H9 (cell line): Measurements from ENCODE around the gene SPRR1A. TPM values are rescaled to one million over a fixed set of nuclear protein-coding genes. Genes with fewer than 3 reads are reported as not detected.

Experiments
- DNase-seq: peaks from one replicate; pipeline ENCODE4 v3.0.0-alpha.2; 2017
- H2AFZ ChIP-seq: one replicate; pipeline ENCODE4 v1.6.1; 2013; ENCODE audit warnings: mild to moderate bottlenecking, low read length, control low read depth, moderate library complexity
- H2AK5ac ChIP-seq: 2 replicates; pipeline ENCODE4 v1.6.1; 2013; ENCODE audit warnings: low read length, control low read depth, mixed read lengths; ENCODE audit not compliant: insufficient read length
- H2BK120ac ChIP-seq: one replicate; pipeline ENCODE4 v1.6.1; 2013; ENCODE audit warnings: low read depth, mild to moderate bottlenecking, low read length, control low read depth, inconsistent platforms; ENCODE audit not compliant: poor library complexity, severe bottlenecking
- H2BK12ac ChIP-seq: 2 replicates; pipeline ENCODE4 v1.6.1; 2013; ENCODE audit warnings: low read length, control low read depth, mixed read lengths, low read depth; ENCODE audit not compliant: insufficient read length
- H2BK15ac ChIP-seq: 2 replicates; pipeline ENCODE4 v1.6.1; 2013; ENCODE audit warnings: low read depth, low read length, control low read depth
- H2BK20ac ChIP-seq: one replicate; pipeline ENCODE4 v1.6.1; 2013; ENCODE audit warnings: low read depth, mild to moderate bottlenecking, low read length, control low read depth, inconsistent platforms; ENCODE audit not compliant: poor library complexity, severe bottlenecking
- H2BK5ac ChIP-seq: 2 replicates; pipeline ENCODE4 v1.6.1; 2013; ENCODE audit warnings: low read length, control low read depth, mixed read lengths; ENCODE audit not compliant: insufficient read length
- H3K14ac ChIP-seq: 2 replicates; pipeline ENCODE4 v1.6.1; 2013; ENCODE audit warnings: low read length, control low read depth; ENCODE audit not compliant: insufficient read depth
- H3K18ac ChIP-seq: 2 replicates; pipeline ENCODE4 v1.6.1; 2013; ENCODE audit warnings: low read depth, mild to moderate bottlenecking, mixed read lengths, low read length, control low read depth; ENCODE audit not compliant: insufficient read length
- H3K23ac ChIP-seq: 2 replicates; pipeline ENCODE4 v1.6.1; 2013; ENCODE audit warnings: low read length, control low read depth, mixed read lengths, low read depth; ENCODE audit not compliant: insufficient read length
- H3K23me2 ChIP-seq: 2 replicates; pipeline ENCODE4 v1.6.1; 2013; ENCODE audit warnings: low read depth, mild to moderate bottlenecking, mixed read lengths, low read length, control low read depth; ENCODE audit not compliant: insufficient read length, poor library complexity, severe bottlenecking
- H3K27ac ChIP-seq: 2 replicates; pipeline ENCODE4 v1.5.1; 2013; ENCODE audit warnings: low read length, control low read depth, mixed read lengths, low read depth; ENCODE audit not compliant: insufficient read length
- H3K27me3 ChIP-seq: 2 replicates; pipeline ENCODE4 v1.6.1; 2013; ENCODE audit warnings: low read length, control low read depth, inconsistent platforms; ENCODE audit not compliant: insufficient read depth
- H3K4ac ChIP-seq: 2 replicates; pipeline ENCODE4 v1.6.1; 2013; ENCODE audit warnings: low read depth, mild to moderate bottlenecking, control low read depth, inconsistent platforms, low read length, moderate library complexity
- H3K4me1 ChIP-seq: 2 replicates; pipeline ENCODE4 v1.6.1; 2013; ENCODE audit warnings: low read length, control low read depth, inconsistent platforms; ENCODE audit not compliant: insufficient read depth
- H3K4me2 ChIP-seq: 2 replicates; pipeline ENCODE4 v1.6.1; 2013; ENCODE audit warnings: low read length, control low read depth, mixed read lengths; ENCODE audit not compliant: insufficient read length, insufficient read depth
- H3K56ac ChIP-seq: 2 replicates; pipeline ENCODE4 v1.6.1; 2013; ENCODE audit warnings: low read depth, mild to moderate bottlenecking, mixed read lengths, low read length, control low read depth; ENCODE audit not compliant: insufficient read length
- H3K79me1 ChIP-seq: 2 replicates; pipeline ENCODE4 v1.6.1; 2013; ENCODE audit warnings: low read depth, mild to moderate bottlenecking, moderate library complexity, low read length, control low read depth, inconsistent platforms; ENCODE audit not compliant: insufficient read depth, poor library complexity, severe bottlenecking
- H3K79me2 ChIP-seq: 2 replicates; pipeline ENCODE4 v1.6.1; 2013; ENCODE audit warnings: low read length, control low read depth, inconsistent platforms; ENCODE audit not compliant: insufficient read depth
- H3K9ac ChIP-seq: 2 replicates; pipeline ENCODE4 v1.6.1; 2013; ENCODE audit warnings: low read length, control low read depth, mixed read lengths; ENCODE audit not compliant: insufficient read length; ENCODE audit errors: extremely low read depth
- H3K9me3 ChIP-seq: one replicate; pipeline ENCODE4 v1.6.1; 2013; ENCODE audit warnings: low read depth, low read length, inconsistent platforms; ENCODE audit not compliant: control insufficient read depth
- H3T11ph ChIP-seq: one replicate; pipeline ENCODE4 v1.6.1; 2013; ENCODE audit warnings: mild to moderate bottlenecking, low read length, control low read depth, inconsistent platforms
- H4K20me1 ChIP-seq: one replicate; pipeline ENCODE4 v1.6.1; 2013; ENCODE audit not compliant: control insufficient read depth, insufficient read length, insufficient read depth
- H4K5ac ChIP-seq: 2 replicates; pipeline ENCODE4 v1.6.1; 2013; ENCODE audit warnings: low read depth, mild to moderate bottlenecking, mixed read lengths, low read length, control low read depth; ENCODE audit not compliant: insufficient read length
- H4K8ac ChIP-seq: replicated peaks from 2 replicates; pipeline ENCODE4 v1.6.1; 2013; ENCODE audit warnings: low read length, control low read depth, mixed read lengths, low read depth; ENCODE audit not compliant: insufficient read length
- H4K91ac ChIP-seq: 2 replicates; pipeline ENCODE4 v1.6.1; 2013; ENCODE audit warnings: low read depth, mild to moderate bottlenecking, moderate library complexity, mixed read lengths, low read length, control low read depth; ENCODE audit not compliant: insufficient read length
- H3K27ac Mint-ChIP-seq, 3 experiments: 2 replicates in 2 of 3; 3 replicates in 1 of 3; pipeline ENCODE4 v1.8.0; 2020 to 2021; ENCODE audit warnings: mixed read lengths in 3 of 3, mild to moderate bottlenecking in 1 of 3, moderate library complexity in 1 of 3
- H3K27me3 Mint-ChIP-seq: 2 replicates; pipeline ENCODE4 v1.8.0; 2021; ENCODE audit warnings: low read depth, mild to moderate bottlenecking, moderate library complexity, mixed read lengths
- H3K36me3 Mint-ChIP-seq, 3 experiments: 2 replicates in 2 of 3; 3 replicates in 1 of 3; pipeline ENCODE4 v1.8.0; 2020 to 2021; ENCODE audit warnings: low read depth in 3 of 3, mixed read lengths in 3 of 3; ENCODE audit not compliant: insufficient read depth in 1 of 3
- H3K4me1 Mint-ChIP-seq, 2 experiments: 2 replicates each; pipeline ENCODE4 v1.8.0; 2020; ENCODE audit warnings: mixed read lengths in 2 of 2
- H3K4me3 Mint-ChIP-seq, 2 experiments: 2 replicates in 1 of 2; 3 replicates in 1 of 2; pipeline ENCODE4 v1.8.0; 2020 to 2021; ENCODE audit warnings: mild to moderate bottlenecking in 2 of 2, mixed read lengths in 2 of 2, moderate library complexity in 1 of 2
- H3K9me3 Mint-ChIP-seq, 2 experiments: 2 replicates in 1 of 2; 3 replicates in 1 of 2; pipeline ENCODE4 v1.8.0; 2020; ENCODE audit warnings: mild to moderate bottlenecking in 2 of 2, mixed read lengths in 2 of 2, moderate library complexity in 1 of 2
- total RNA-seq: library from RNA; stranded (reverse); gene quantifications from 2 replicates; pipeline ENCODE4 v1.2.1, GENCODE V29; 2021
- TF ChIP-seq, protein P1 (sequence below): fragments of 200-600 bp; sonication (generic); conservative IDR thresholded peaks from 3 replicates; pipeline ENCODE4 v1.8.0; 2021; ENCODE audit warnings: antibody characterized with exemption, mild to moderate bottlenecking

SPRR1A gene
- total RNA-seq, 1 experiment from 2014 or later = not detected

DNA sequence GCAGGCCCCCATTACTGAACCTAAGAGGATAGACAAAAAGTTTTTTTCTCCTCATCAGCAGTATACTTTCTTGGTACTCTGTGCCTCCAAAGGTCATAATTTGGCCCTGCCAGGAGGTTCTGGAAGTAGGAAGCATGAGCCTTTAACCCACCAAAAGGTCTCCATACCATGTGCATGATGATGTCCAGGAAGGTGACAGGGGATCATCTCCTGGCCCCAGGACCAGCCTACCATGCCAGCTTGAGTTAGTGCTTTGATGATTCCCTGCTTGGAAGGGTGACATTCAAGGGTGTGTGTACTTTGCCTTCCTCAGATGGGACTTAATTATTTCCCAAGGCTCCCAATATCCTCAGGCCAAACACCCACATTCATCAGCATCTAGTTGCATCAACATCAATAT is 6.3 kb upstream of the SPRR1A start:
- H3K27me3 Mint-ChIP-seq = peaks cover 31% of the 10 kb centered on the region
- no peak overlapping the region for H4K5ac ChIP-seq
- no peak overlapping the region for H3K4me2 ChIP-seq
- H2BK5ac ChIP-seq = no peak overlapping the region
- no peak overlapping the region for H2AFZ ChIP-seq
- no peaks in the 10 kb centered on the region for H3K9me3 ChIP-seq
- no peak overlapping the region for H3K27ac Mint-ChIP-seq
- no peak overlapping the region for H2BK20ac ChIP-seq
- no peak overlapping the region for H3K4ac ChIP-seq
- H4K8ac ChIP-seq = no peak overlapping the region
- no peaks in the 10 kb centered on the region for H3K4me1 ChIP-seq
- H3T11ph ChIP-seq = no peak overlapping the region
- H3K18ac ChIP-seq = no peak overlapping the region
- no peaks in the 10 kb centered on the region for H3K79me2 ChIP-seq
- no peaks in the 10 kb centered on the region; a peak in 1 of 7 replicates for H3K36me3 Mint-ChIP-seq
- H3K79me1 ChIP-seq = no peaks in the 10 kb centered on the region
- no peaks in the 10 kb centered on the region for H3K27me3 ChIP-seq
- H3K9ac ChIP-seq = no peak overlapping the region
- no peak for DNase-seq
- no peak overlapping the region for H2BK12ac ChIP-seq
- H3K23me2 ChIP-seq = no peaks in the 10 kb centered on the region
- H4K91ac ChIP-seq = no peak overlapping the region
- no peak overlapping the region for H2AK5ac ChIP-seq
- no peak overlapping the region for H2BK15ac ChIP-seq
- TF ChIP-seq, protein P1, sequence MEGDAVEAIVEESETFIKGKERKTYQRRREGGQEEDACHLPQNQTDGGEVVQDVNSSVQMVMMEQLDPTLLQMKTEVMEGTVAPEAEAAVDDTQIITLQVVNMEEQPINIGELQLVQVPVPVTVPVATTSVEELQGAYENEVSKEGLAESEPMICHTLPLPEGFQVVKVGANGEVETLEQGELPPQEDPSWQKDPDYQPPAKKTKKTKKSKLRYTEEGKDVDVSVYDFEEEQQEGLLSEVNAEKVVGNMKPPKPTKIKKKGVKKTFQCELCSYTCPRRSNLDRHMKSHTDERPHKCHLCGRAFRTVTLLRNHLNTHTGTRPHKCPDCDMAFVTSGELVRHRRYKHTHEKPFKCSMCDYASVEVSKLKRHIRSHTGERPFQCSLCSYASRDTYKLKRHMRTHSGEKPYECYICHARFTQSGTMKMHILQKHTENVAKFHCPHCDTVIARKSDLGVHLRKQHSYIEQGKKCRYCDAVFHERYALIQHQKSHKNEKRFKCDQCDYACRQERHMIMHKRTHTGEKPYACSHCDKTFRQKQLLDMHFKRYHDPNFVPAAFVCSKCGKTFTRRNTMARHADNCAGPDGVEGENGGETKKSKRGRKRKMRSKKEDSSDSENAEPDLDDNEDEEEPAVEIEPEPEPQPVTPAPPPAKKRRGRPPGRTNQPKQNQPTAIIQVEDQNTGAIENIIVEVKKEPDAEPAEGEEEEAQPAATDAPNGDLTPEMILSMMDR = no peak
- H3K9me3 Mint-ChIP-seq = peaks cover 3 to 10% of the 10 kb centered on the region in 2 experiments; a peak in 3 of 5 replicates
- H4K20me1 ChIP-seq = no peaks in the 10 kb centered on the region
- H3K4me3 Mint-ChIP-seq = no peak overlapping the region
- H2BK120ac ChIP-seq = no peak overlapping the region
- H3K56ac ChIP-seq = no peak overlapping the region
- no peak overlapping the region for H3K23ac ChIP-seq
- no peaks in the 10 kb centered on the region for H3K4me1 Mint-ChIP-seq
- H3K14ac ChIP-seq = no peak overlapping the region
- no peak overlapping the region for H3K27ac ChIP-seq
